HG03442 (cell line): ENCODE measurements around the gene TATDN2.
"Not testable (repeated sequence)": the region's sequence is repeated elsewhere in the genome, so short reads cannot be mapped to it uniquely, and the experiment has no call there.

ENCODE experiments used
- ATAC-seq: cut with Tn5 transposase; IDR thresholded peaks from one replicate; pipeline ENCODE4 v1.9.1; 2021; ENCODE audit warnings: mild to moderate bottlenecking, moderate library complexity; ENCODE audit not compliant: unreplicated experiment

Gene TATDN2

GRCh38 chr3:10289077-10289476, 40.8 kb downstream of the TATDN2 start:
- ATAC-seq = no peak

GRCh38 chr3:10289787-10290355, 41.6 kb downstream of the TATDN2 start:
- ATAC-seq = no peak

DNA sequence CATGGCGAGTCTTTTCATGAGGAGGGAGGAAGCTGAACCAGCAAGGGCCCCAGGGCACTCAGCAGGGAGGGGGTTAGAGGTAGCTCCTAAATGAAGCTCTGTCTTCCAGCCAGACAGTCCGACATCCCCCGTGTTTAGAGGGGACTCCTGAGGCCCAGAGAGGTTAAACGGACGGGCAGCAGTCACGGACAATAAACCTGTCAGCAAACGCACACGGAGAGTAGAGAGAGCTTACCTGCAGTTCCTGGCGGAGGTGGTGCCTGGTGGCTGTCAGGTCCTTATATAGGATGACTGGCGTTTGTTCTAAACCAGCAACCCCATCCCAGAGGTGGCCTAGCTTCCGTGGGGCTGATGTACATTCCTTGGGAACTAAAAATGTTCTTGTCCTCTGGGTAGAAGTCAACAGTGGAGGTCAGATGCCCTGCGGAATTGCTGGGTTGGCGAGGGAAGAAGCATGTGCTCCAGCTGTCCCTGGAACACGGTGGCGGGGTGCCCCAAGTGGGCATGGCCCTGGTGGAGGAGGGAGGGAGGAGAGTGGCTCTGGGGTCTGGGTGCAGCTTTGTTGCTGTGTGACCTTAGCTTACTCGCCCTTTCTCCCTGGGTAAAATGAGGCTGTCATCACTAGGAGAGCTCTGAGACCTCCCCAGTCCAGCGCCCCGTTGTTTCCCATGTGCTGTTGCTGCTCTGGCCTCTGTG, 42.4 kb downstream of the TATDN2 start:
- ATAC-seq = no peak

DNA sequence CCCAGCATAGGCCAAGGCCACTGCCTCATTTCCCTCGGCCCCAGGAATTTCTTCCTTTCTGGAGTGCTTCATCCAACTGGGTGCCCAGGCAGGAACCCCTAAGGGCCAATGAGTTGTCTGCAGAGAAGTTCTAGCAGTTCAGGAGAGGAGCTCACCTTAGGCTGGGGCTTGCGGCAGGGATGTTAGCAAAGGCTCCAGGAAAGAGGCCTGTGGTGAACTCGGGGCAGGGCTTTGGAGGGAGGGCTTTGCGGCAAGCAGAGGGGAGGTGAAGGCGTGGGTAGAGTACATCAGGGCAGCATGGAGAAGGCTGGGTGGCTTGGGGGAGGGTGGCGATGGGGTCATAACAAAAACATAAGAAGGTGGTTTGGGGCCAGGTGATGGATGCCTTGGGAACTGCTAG, 43.4 kb downstream of the TATDN2 start:
- ATAC-seq = no peak

GRCh38 chr3:10292505-10293419, 44.5 kb downstream of the TATDN2 start, which contains the start of gene GHRL:
Gene GHRL (minus strand): TSS chr3:10292947. CDS start chr3:10290180, 2,767 bp downstream.
- ATAC-seq = peak; percentile 76

GRCh38 chr3:10294030-10294586, 45.8 kb downstream of the TATDN2 start:
- no peak for ATAC-seq

- ATAC-seq = not testable (repeated sequence)
Observed at GRCh38 chr3:10298064-10298463, 49.8 kb downstream of the TATDN2 start.

GRCh38 chr3:10299175-10299574, 50.9 kb downstream of the TATDN2 start:
- no peak for ATAC-seq

GRCh38 chr3:10299679-10300078, 51.4 kb downstream of the TATDN2 start:
- ATAC-seq = peak; percentile 66

DNA sequence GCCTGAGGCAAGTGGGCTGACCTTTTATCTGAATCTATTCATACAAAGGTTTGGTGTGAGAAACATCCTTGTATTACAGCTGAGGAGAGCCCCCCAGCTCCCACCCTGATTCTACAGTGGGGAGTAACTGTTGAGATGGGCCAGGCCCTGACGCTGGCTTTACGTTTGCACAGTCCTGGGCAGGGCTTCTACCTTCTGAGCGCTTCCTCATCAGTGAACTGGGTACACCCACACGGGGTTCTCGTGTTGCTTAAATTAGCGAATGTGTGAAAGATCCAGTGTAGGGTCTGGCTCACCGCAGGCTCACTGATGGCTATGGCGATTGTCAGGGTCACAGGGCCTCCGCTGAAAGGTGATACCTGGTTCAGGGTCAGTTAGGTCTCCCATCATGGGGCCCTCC, 51.8 kb downstream of the TATDN2 start:
- no peak for ATAC-seq

- no peak for ATAC-seq
Observed at GRCh38 chr3:10303105-10303504, 54.8 kb downstream of the TATDN2 start.

GRCh38 chr3:10303785-10304184, 55.5 kb downstream of the TATDN2 start:
- ATAC-seq = no peak

DNA sequence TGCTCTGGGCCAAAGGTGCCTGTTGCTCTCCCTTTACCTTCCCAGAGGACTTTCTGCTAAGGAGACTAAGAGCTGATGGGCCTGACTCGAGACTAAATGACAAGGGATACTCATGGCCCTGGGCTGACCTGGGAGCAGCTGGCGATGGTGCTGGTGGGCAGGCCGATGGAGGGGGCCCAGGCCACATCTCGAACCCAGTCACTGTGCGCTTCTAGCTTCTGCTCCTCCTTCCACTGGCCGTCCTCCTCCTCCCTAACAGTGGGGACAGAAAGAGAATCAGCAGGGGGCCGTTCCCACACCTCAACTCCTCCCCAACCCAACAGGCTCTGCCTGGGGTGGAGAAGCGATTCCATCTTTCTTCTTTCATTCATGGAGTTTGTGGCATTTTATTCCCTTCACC, 56.6 kb downstream of the TATDN2 start:
- ATAC-seq = no peak

DNA sequence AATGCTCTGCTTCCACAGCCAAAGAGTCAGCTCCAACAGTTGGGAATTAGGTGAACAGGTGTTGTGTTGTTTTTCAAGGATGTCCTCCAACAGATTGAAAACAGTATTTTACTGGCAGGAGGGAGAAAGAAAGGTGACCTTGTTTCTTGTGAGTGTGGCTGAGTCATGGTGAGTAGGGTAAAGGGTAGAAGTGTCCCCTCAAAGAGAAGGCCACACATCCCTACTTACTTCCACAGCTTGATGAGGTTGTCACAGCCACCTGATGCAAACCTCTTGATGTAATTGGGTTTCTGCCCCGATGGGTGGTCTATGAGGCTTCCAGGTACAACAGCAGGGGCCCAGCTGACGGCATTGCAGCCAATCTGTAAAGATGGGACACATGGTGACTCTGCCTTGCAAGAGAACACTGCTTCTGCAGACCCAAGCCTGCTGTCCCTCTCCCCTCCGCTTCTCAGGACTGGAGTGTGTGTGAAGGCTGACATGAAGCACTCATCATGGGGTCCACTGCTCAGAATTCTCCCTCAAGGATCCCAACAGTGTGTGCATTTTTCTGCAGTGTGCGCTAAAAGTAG, 57.2 kb downstream of the TATDN2 start:
- no peak for ATAC-seq

DNA sequence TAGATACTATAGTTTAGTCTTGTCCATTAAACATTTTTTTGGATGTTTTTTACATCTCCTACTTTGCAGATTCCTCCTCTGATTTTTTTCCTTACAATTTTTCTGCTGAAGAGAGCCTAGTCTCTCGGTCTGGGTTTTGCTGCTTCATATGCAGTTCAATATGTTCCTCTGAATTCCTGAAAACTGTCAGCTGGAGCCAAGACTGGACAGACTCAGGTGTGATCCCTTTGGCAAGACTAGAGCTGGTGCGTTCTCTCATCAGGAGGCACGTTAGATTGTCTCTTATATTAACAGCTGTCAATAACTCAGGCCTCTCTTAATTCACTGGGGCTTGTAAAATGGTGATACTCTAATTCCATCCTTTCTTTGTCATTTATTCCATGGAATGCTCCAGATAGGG, 57.9 kb downstream of the TATDN2 start:
- no peak for ATAC-seq

DNA sequence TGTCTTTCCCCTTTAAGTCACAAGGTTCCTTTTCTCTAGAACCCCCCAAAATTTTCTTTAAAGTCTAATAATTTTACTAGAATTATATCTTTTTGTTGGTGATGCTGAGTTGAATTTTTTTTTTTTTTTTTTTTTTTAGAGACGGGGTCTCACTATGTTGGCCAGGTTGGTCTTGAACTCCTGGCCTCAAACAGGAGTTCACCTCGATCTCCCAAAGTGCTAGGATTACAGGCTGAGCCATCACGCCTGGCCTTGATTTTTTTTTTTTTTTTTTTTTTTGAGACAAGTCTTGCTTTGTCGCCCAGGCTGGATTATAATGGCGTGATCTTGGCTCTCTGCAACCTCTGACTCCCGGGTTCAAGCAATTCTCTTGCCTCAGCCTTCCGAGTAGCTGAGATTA, 60.4 kb downstream of the TATDN2 start:
- no peak for ATAC-seq

DNA sequence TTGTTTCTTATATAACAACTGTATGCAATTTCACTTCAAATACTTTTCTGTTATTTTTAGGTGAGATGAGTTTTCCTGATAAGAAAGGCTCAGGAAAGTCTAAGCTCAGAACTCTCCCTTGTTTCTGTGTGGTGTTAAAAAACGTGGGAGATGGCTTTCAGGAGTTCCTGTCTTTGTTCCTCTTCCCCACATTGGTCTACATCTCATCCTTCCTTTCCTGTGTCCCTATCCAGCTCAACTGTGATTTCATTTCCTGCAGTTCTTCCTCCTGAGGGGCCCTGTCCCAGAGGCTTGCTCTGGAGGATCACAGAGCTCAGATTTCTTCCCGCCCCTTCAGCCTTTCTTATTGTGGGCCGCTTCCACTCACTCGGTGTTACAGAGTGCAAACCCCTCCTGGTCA, 61.5 kb downstream of the TATDN2 start:
- ATAC-seq = no peak

DNA sequence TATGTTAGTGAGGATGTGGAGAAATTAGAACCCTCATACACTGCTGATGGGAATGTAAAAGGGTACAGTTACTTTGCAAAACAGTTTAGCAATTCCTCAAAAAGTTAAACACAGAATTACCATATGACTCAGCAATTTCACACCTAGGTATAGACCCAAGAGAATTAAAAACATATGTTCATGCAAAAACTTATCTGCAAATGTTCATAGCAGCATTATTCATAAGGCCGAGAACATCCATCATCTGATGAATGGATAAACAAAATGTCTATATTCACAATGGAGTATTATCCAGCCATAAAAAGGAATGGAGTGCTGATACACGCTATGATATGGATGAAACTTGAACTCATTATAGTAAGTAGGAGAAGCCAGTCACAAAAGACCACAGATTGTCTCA, 62.3 kb downstream of the TATDN2 start:
- no peak for ATAC-seq

- no peak for ATAC-seq
Observed at GRCh38 chr3:10311710-10312109, 63.5 kb downstream of the TATDN2 start.

- ATAC-seq = no peak
Observed at GRCh38 chr3:10312391-10312790, 64.1 kb downstream of the TATDN2 start.

- ATAC-seq = no peak
Observed at GRCh38 chr3:10312861-10313260, 64.6 kb downstream of the TATDN2 start.
